Measurements from ENCODE around the gene PRDM16.

The PRDM16 gene

DNA sequence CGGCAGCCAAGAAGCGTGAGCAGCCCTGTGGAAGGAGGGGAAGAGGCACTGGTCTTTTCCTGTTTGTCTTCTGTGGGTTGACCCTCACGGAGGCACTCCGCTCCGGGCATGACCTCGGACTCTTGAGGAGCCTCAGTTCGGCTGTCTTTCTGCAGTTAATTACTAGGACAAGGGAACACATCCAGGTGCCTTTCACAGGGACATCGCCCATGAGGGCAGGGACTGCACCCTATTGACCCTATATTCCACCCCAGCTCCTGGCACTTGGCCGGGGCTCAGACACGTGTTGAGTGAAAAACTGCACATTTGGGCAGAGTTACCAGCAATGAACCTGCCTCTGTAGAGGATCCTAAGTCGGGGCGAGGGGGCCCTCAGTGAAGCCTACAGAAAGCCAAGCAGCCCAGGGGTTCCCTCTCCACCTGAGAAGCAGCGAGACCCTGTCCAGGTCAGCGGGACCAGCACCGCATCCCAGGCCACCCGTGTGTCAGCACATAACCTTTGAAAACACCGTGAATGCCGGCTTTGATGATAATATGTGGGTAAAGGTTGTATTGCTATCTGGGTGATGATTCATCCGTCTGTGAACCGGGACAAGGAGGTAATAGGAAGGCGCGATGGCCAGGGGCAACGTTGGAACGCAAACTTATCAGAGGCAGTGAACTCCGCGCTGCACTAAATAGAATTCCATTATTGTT lies 224.0 kb downstream of the PRDM16 start:
- DNase-seq, result no peak

DNA sequence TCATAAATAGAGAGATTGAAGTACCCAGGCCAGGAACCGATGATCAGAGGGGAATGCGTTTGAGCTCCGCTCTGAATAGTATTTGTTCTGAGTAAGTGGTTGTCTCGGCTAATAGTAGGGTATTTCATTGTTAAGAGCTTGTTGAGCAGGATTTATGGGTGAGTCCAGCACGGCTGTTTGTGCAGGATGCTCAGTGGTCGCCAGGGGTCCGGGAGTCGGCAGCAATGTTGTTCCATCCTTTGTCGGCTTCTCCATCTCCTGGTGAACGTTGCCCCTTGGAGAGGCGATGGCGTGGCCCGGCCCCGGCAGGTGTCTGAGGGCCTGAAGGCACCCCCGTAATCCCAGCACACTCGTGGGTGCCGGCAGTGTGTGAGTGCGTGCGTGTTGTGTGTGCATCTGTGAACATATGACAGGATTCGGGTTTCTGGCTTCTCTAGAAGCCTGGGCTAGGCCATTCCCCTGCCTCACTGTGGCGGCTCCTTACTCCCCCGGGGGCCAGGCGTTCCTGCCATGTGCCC lies 224.6 kb downstream of the PRDM16 start:
- DNase-seq, result no peak

DNA sequence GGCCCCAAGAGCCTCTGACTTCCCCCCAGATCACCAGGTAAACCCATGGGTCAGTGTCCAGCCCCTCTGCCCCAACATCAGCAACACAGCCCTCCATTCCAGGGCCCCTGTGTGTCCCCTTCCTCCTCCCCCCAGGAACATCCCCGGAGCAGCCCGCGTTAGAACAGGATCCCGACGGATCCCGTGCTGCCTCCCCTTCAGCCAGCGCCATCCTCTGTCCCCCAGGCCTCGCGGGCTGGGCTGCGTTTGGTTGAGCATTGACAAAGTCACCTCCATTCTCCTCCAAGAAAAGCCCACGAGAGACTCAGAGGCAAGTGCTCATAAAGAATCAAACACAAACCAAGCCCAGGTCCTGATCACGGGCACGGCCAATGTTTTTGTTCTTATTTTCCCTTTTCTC lies 225.4 kb downstream of the PRDM16 start:
- DNase-seq, result no peak

DNA sequence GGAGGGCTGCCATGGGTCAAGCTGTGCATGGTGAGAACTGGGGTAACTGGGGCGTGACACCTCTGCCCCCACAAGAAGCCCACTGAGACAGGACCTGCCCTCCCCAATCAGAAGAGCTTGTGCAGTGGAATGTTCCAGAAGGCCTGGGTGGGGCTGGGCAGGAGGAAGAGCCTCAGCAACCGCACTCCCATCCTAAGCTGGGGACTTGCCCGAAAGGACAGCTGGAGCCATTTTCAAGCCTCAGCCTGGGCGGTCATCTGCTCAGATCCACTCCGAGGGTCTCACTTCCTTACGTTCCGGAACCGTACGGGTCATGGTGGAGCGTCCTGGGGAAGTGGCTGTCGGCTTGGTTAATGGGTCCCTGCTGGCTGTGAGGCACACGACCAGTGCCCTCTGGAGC lies 226.8 kb downstream of the PRDM16 start:
- no peak for DNase-seq

DNA sequence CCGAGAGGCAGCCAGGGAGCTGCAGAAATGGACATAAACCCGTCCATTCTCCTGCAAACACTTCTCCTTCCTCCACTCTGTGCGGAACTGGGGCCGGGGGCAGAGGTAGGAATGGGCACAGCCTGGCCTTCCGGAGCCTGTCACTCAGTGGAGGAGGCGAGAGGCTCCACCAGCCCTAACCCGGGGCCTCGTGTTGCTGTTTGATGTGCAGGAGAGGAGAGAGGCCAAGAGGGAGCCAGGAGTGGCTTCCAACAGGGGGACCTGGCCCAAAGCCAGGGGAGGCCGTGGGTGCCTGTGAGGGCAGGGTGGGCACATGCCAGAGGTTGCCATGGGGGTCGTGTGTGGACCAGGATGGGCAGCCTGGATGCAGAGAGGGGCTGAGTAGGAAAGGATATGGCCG lies 227.3 kb downstream of the PRDM16 start:
- DNase-seq, result no peak

DNA sequence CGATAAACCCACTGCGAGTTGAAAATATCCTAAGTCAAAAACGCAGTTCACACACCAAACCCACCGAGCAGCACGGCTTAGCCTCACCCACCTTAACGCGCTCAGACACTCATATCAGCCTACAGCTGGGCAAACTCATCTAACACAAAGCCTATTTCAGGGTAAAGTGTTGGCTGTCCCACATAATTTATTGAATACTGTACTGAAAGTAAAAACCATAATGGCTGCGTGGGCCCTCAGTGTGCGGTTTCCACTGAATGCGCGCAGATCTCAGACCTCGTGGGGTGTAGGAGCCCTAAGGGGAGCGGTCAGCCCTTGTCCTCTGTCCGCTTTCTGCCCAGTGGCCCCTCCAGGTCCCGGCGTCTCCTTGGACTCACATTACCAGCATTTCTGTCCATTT lies 227.8 kb downstream of the PRDM16 start:
- no peak for DNase-seq

DNA sequence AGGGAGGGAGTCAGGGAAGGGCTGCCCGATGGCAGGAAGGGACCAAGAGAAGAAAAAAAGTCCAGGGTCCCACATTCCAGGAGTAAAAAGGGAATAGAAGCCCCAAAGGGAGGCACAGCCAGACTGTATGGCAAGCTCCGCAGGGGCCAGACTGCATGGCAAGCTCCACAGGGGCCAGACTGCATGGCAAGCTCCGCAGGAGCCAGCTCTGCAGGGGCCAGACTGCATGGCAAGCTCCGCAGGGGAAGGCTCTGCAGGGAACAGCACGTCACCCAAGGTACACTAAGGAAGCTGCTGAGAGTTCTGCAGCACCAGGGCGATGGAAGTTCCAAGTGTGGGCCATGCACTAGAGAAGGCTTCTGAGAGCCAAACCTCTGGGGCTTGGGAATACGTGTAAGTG lies 228.8 kb downstream of the PRDM16 start:
- no peak for DNase-seq

DNA sequence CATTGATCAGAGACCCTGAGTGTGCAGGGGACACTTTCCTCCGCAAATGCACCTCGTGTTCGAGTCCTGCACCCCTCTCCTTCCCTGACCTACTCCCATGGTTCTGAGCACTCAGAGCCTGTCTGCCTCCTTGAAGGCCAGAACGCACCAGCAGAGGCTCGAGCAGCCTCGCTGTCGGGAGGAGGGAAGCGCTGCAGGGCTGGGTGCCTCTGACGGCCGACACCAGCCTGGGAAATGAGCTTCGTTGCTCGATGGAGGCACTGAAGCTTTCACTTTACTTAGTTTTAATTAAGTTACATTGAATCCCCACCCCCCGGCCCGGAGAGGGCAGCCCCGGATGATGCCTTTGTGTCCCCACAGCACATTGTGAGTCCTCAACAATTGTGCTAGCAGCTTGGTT lies 229.2 kb downstream of the PRDM16 start:
- DNase-seq, result no peak

DNA sequence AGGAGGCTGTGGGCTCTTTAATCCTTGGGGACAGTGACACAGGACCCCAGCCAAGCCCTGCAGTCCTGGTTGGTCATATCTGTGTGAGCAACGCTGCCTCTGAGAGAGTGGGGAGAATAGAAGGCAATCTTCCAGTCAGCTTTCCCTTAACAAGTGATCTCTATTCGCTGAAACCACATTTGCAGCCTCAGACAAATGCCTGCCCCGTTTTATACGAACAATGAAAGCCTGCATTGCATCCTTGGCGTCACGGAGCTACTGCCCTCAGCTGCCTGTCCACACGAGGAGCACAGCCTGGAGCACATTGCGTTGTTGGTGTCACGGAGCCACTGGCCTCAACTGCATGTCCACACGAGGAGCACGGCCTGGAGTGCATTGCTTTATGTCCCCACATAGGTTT lies 235.2 kb downstream of the PRDM16 start:
- DNase-seq, result no peak

DNA sequence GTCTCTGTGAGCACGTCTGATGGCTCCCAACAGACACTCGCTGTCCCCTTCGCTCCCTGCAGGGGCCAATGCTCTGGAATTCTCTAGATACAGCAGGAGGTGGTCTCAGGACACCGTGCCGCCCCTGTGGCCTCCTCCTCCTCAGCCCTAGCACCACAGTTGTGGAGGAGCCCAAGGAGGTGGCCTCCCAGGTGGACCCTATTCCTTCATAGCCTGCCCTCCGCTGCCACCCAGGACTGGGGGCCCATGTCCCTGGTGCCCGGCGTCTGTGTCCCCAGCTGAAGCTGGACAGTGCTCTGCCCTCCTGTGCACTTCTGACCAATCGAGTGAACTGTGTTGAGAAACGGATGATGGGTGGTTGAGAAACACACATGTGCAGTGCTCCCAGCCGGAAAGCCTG lies 235.7 kb downstream of the PRDM16 start:
- no peak for DNase-seq

DNA sequence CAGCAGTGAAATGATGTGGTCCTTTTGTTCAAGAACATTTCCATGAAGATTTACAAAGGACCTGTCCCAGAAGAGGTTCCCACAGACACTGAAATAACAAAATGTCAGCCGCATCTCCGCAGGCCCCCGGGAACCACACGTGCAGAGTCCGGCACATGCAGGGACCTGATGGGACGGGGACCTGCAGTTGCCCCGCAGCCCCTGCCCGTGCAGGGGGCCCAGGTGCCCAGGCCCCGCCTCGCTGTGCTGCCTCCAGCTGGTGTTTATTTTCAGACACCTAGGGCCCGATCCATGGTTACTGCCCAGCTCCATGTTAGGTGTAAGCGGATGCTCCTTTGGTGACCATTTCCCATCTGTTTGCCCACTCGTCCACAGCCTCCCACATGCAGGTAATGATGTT lies 236.2 kb downstream of the PRDM16 start:
- DNase-seq, result no peak

DNA sequence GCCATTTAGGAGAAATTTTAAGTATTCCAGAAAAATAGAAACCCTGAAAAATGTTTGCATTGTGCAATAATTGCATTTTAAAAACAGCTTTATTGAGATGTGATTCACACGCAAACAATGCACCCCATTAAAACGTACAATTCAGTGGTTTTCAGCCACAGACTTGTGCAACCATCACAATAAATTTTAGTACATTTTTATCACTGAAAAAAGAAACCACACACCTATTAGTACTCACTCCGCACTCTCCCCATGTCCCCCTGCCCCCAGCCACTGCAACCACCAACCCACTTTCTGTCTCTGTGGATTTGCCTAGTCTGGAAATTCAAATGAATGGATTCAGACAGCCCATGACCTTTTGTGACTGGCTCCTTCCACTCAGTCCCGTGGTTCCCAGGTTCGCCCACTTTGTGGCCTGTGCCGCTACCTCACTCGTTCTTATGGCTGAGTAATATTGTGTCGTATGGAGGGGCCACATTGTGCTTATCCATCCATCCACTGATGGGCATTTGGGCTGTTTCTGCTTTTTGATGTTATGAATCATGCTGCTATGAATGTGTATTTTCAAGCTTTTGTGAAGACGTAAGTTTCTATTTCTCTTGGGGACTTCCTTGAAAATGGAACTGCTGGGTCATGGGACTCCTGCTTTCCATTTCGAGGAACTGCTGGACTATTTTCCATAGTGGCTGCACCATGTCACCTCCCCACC lies 237.7 kb downstream of the PRDM16 start:
- DNase-seq, result no peak

DNA sequence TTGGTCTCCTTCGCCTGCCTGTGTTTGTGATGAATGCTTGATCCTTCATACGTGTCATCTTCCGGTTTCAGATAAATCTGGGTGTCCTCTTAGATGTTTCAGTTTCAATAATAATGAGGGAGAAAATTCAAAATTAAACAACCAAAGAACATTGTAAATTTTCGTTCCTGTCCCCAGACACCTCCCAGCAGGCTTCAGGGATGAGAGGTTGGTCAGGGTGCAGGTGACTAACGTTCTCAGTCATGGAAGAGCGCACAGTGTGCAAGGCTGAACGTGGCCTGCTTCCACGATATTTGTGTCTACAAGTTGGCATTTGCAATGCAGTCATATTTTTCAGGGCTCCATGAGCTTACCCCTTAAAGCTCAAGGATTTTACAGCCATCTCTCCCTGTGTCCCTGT lies 238.4 kb downstream of the PRDM16 start:
- DNase-seq, result no peak

DNA sequence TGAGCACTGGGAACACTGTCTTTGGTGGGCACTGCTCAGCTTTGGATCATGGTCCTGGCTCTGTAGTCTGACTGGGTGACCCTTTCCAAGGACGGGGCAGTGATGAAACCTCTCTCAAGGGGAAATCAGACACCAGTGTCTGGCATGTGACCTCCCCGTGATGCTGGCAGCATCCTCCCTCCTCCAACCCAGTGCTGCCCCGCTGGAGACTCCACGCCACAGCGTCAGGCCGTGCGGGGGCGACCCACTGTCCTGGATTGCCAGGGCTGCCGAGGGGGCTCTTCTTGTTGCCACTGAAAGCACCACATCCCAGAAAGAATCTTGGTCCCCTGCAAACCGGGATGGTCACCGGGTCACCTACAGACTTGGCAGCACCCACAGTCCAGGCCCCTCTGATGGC lies 239.1 kb downstream of the PRDM16 start:
- no peak for DNase-seq

DNA sequence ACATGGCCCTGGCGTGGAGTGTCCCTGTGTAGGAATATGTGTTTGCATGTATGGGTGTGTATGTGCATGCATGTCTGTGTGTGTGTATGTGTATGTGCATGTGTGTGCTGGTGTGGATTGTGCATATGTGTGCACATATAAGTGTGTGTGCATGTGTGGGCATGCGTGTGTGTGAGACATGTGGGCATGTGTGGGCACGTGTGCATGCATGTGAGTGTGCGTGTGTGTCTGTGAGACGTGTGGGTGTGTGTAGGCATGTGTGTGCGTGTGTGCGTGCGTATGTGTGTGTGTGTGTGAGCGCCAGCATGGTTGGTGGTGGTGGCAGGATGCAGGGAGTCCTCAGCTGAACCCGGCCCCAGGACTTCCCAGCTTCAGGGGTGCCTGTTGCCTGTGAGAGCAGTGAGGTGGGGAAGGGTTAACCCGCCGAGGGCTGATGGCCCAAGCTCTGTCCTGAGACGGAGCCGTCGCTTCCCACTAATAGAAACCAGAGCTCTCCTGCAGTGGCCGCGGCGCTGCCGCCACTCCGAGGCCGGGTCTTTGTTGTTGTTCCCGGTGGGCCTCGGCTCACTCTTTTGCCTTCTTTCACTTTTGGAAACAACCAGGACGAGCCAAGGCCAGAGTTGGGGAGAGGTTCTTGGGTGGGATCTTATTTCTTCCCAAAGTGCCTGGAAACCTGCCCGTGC lies 241.9 kb downstream of the PRDM16 start:
- no peak for DNase-seq

DNA sequence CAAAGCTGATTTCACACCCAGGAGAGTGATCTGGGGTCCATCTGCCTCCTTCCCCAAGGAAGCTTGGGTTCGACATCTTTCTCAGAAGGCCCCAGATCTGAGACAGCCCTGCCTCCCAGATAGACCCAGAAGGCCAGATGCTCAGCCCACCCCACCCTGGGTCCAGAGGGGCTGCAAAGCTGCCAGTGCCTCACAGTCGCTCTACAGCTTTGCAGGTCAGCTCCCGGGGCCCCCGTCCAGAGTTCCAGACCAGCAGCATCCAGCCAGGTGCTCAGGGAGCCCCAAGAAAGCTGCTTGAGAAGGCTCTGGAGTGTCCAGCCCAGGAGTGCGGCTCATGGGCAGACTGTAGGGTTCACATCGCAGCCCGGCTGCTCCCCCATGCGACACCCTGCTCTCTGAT lies 242.7 kb downstream of the PRDM16 start:
- DNase-seq, result no peak

DNA sequence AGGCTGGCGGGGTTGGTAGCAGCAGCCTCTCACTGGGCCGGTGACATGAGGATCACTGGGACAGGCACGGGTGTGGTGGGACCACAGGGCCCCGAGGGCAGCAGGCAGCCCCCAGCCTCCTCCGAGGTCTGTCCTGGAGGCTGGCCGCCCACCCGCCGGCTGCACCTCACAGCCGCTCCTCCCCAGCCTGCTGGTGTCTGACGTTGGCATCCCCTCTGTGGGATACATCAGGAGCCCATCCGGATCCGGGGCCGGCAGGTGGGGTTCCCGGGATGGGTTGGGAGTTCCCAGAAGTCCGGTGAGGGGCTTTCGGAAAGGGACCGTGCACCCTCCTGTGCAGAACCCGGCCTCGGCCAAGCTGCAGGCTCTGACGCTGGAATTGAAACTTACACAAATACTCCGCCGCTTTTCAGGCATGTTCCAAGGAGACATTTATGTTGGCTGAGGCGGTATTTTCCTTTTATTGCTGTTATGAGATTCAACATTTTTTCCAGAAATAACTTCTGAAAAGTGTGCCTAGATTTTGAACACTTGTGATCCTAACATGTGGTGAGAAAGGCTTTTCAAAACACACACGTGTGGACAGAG lies 243.4 kb downstream of the PRDM16 start:
- DNase-seq, result no peak

DNA sequence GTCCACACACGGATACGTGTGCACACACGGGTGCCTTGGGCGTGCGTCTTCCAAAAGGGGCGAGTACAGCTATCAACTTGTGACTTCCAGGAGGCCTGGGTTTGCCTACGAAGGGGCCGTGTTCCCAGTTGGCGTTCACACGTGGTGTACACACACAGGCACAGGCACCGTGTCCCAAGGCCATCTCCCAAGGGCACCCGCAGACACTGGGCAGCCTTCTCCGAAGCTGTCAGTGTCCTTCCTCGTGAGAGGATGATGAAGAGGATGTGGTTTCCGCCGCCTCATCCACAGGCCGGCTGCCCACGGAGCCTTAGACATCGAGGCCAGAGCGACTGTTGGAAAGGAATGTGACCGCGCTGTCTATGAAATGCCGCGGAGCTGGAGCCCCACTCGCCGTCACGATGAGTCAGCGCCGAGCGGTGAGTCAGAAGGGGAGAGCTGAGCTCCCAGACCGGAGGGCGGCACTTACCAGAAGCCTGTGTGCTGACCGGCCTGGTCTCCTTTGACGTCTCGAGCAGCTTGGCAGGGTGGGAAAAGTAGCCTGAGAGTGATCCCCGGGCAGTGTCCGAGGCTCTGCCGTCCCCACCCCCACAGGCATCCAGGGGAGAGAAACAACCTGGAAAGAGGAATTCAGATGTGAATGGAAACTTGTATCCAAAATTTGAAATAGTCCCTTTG lies 244.0 kb downstream of the PRDM16 start:
- DNase-seq, result no peak

DNA sequence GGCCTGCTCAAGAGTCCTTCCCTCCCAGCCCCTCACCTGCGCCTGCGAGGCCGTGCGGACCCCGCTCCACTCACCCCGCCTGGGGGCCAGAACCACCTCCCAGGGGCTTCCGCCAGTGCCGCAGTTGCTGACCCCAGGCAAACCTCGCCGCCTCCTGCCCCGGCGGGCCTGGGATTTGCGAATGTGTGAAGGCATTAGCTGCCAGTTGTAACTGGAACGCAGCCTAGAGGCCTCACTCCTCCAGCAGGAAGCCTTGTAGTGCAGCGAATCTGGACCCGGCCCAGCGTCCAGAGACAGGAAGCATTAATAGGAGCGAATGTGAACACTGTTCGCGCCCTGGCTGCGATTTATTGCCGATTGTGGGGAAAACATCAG lies 244.6 kb downstream of the PRDM16 start:
- no peak for DNase-seq

DNA sequence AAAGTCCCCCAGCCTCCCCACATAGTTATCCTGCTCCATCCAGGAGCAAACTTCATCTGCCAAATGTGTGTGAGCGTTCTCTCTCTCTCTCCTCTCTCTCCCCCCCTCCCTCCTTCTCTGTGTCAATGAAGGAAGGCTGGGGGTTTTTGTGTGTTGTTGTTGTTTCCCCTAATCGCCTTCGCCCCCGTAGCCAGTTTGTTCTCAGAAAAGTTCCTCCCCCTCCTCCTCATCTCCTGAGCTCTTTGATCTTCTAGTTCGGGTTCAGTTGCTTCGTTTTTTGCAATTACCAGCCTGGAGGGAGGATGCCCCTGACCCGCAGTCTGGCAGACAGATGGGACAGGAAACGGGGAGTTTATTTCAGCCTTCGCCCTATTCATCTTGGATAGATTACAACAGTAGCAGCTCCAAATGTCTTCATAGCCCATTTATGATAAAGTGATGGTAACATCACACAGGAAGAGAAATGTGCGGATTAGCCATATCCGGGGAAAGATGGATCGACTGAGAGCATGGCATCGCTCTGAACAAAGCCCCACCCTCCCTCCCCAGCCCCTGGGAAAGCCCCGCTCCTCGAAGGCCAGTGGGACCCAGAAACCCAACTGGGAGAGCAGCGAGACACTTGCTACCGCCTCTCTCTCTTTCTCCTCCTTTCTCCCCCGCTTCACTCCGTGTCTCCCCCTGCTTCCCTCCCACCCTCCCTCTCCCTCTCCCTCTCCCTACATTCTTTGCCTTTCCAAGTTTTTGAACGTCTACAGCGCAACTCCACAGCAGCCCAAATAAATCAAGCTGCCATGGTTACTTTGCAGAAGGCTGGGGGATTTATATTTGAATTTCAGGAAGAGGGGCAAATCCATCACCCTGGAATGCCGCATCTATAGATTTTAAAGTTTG lies 245.7 kb downstream of the PRDM16 start:
- DNase-seq, result no peak

DNA sequence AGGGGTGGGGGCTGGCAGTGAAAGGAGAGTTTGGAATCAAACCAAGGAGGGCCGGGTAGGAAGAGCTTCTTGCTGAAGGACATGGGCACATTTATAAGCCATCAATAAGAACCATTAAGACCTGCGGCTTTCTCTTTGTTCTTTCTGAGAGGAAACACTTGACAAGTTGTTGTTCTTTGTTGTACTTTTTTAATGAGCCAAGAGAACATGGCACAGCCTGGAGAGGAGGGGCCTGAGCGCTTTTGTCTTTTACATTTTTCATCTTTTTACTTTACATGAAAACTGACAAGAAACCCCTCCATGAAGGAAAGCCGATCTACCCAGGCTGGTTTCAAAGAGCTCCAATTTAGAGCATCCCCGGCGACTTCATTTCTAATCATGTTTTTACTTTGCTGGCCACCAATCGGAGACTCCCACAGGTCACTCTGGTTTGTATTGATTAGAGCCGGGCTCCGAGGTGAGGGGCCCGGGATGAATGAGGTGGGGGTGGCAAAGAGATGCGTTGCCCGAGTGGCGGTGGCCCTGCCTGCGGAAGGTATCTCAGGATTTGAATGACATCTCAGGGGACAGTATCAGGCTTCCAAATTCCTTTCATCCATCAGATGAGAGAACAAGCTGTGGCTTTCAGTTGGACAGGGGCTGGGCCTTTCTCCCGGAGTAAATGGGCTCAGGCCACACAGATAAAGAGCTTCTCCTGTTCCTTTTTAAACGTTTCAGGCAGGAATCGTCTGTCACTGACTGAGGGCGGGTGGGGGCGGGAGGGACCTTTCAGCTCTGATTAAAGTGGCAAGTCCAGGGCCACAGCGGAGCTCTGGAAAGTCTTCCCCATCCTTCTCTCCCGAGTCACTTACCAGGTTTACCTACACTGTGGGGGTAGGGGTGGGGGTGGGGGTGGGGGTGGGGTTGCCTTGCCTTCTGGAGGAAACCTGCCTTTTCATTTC lies 246.7 kb downstream of the PRDM16 start:
- no peak for DNase-seq
